HEK293 (cell line): ENCODE measurements around the gene ASCC2.

ENCODE experiments used
- BCL11A ChIP-seq: fragments of 450-650 bp; formaldehyde crosslinking; IDR thresholded peaks from 2 replicates; pipeline ENCODE4 v1.5.1; 2016; ENCODE audit warnings: low read depth, missing biosample characterization, missing genetic modification characterization
- BCL11B ChIP-seq: fragments of 450-650 bp; formaldehyde crosslinking; IDR thresholded peaks from 2 replicates; pipeline ENCODE4 v1.5.1; 2016; ENCODE audit warnings: low read depth, missing biosample characterization, missing genetic modification characterization
- GLI4 ChIP-seq: fragments of 450-650 bp; formaldehyde crosslinking; IDR thresholded peaks from 2 replicates; pipeline ENCODE4 v1.5.1; 2016; ENCODE audit warnings: missing biosample characterization, missing genetic modification characterization
- HOXD13 ChIP-seq: sonication (generic); formaldehyde crosslinking; IDR thresholded peaks from 2 replicates; pipeline ENCODE4 v1.8.0; 2022; ENCODE audit warnings: missing genetic modification reagents, borderline replicate concordance
- PRDM10 ChIP-seq: fragments of 450-650 bp; formaldehyde crosslinking; IDR thresholded peaks from 2 replicates; pipeline ENCODE4 v1.5.1; 2016; ENCODE audit warnings: missing biosample characterization, missing genetic modification characterization
- ZBTB17 ChIP-seq: fragments of 450-650 bp; formaldehyde crosslinking; IDR thresholded peaks from 2 replicates; pipeline ENCODE4 v1.5.1; 2016; ENCODE audit warnings: missing biosample characterization, missing genetic modification characterization
- ZNF121 ChIP-seq: fragments of 450-650 bp; formaldehyde crosslinking; IDR thresholded peaks from 2 replicates; pipeline ENCODE4 v1.5.1; 2016; ENCODE audit warnings: missing biosample characterization, missing genetic modification characterization
- ZNF157 ChIP-seq: fragments of 450-650 bp; formaldehyde crosslinking; IDR thresholded peaks from 2 replicates; pipeline ENCODE4 v1.5.1; 2016; ENCODE audit warnings: missing biosample characterization, missing genetic modification characterization
- ZNF239 ChIP-seq: fragments of 450-650 bp; formaldehyde crosslinking; IDR thresholded peaks from 2 replicates; pipeline ENCODE4 v1.5.1; 2016; ENCODE audit warnings: missing biosample characterization, missing genetic modification characterization
- ZNF26 ChIP-seq: fragments of 450-650 bp; formaldehyde crosslinking; IDR thresholded peaks from 2 replicates; pipeline ENCODE4 v1.5.1; 2016; ENCODE audit warnings: missing biosample characterization, missing genetic modification characterization
- ZNF274 ChIP-seq, 2 experiments: fragments of 200-500 bp in 1 of 2; fragments of 450-650 bp in 1 of 2; sonication (Bioruptor generic) in 1 of 2; formaldehyde crosslinking in 1 of 2; IDR thresholded peaks; 2 replicates each; pipeline versions ENCODE4 v1.5.1 to v1.6.1; 2014 to 2016; ENCODE audit warnings: borderline replicate concordance in 1 of 2, inconsistent platforms in 1 of 2, low read length in 1 of 2, missing biosample characterization in 1 of 2, missing genetic modification characterization in 1 of 2
- ZNF354C ChIP-seq: fragments of 450-650 bp; formaldehyde crosslinking; IDR thresholded peaks from 2 replicates; pipeline ENCODE4 v1.5.1; 2016; ENCODE audit warnings: missing biosample characterization, missing genetic modification characterization, low read depth, borderline replicate concordance
- ZNF394 ChIP-seq: fragments of 450-650 bp; formaldehyde crosslinking; IDR thresholded peaks from 2 replicates; pipeline ENCODE4 v1.5.1; 2016; ENCODE audit warnings: missing biosample characterization, missing genetic modification characterization, mild to moderate bottlenecking, moderate library complexity, borderline replicate concordance
- ZNF449 ChIP-seq: fragments of 450-650 bp; formaldehyde crosslinking; IDR thresholded peaks from 2 replicates; pipeline ENCODE4 v1.5.1; 2017; ENCODE audit warnings: missing biosample characterization, mild to moderate bottlenecking, missing genetic modification characterization, moderate library complexity
- ZNF488 ChIP-seq: fragments of 450-650 bp; formaldehyde crosslinking; IDR thresholded peaks from 2 replicates; pipeline ENCODE4 v1.5.1; 2016; ENCODE audit warnings: missing biosample characterization, missing genetic modification characterization
- ZNF555 ChIP-seq: fragments of 450-650 bp; formaldehyde crosslinking; conservative IDR thresholded peaks from 2 replicates; pipeline ENCODE4 v1.5.1; 2017; ENCODE audit warnings: missing biosample characterization, mild to moderate bottlenecking, missing genetic modification characterization, inconsistent platforms
- ZNF571 ChIP-seq: fragments of 450-650 bp; formaldehyde crosslinking; IDR thresholded peaks from 2 replicates; pipeline ENCODE4 v1.5.0; 2017; ENCODE audit warnings: missing biosample characterization, missing genetic modification characterization
- ZNF76 ChIP-seq: fragments of 450-650 bp; formaldehyde crosslinking; IDR thresholded peaks from 2 replicates; pipeline ENCODE4; 2016; ENCODE audit warnings: low read depth, missing biosample characterization, missing genetic modification characterization, borderline replicate concordance
- ZNF785 ChIP-seq: fragments of 450-650 bp; formaldehyde crosslinking; IDR thresholded peaks from 2 replicates; pipeline ENCODE4 v1.5.1; 2016; ENCODE audit warnings: missing biosample characterization, missing genetic modification characterization
- ZNF830 ChIP-seq: fragments of 450-650 bp; IDR thresholded peaks from 2 replicates; pipeline ENCODE4 v1.5.0; 2018; ENCODE audit warnings: missing biosample characterization, missing genetic modification characterization, low read depth, mild to moderate bottlenecking, moderate library complexity
- ZNF843 ChIP-seq: fragments of 450-650 bp; formaldehyde crosslinking; IDR thresholded peaks from 2 replicates; pipeline ENCODE4 v1.5.1; 2016; ENCODE audit warnings: missing biosample characterization, missing genetic modification characterization
- ZSCAN5A ChIP-seq: fragments of 450-650 bp; formaldehyde crosslinking; IDR thresholded peaks from 2 replicates; pipeline ENCODE4 v1.5.1; 2016; ENCODE audit warnings: missing biosample characterization, missing genetic modification characterization

Gene ASCC2

GRCh38 chr22:29883045-29883774, 45.1 kb upstream of the ASCC2 start, which contains the start of gene MTMR3 (continued):
- TF ChIP-seq ZNF239 (no peak), ZNF488 (tag by site-specific recombination) (no peak), ZNF785 (peak; percentile 72; the same call in 1 of the 2 replicates), ZNF571 (tag by site-specific recombination) (no peak), ZNF394 (tag by site-specific recombination) (peak; percentile 84), BCL11B (no peak), ZNF274 (IDR thresholded peaks at IDR 0.05; ENCODE audit: low read length) (no peak), ZNF274 (tag by site-specific recombination; IDR thresholded peaks at IDR 0.05; ENCODE audit: borderline replicate concordance) (no peak), GLI4 (tag by site-specific recombination) (no peak), ZNF449 (0 out of 2 replicates have a peak, but pooled peaks have one; percentile 11), ZSCAN5A (tag by site-specific recombination) (no peak; the same call in 1 of the 2 replicates), ZNF26 (tag by site-specific recombination) (no peak), ZNF830 (tag by site-specific recombination) (no peak), ZNF121 (no peak), HOXD13 (CRISPR knock-in tag) (0 out of 2 replicates have a peak, but pooled peaks have one; percentile 42), ZNF76 (tag by site-specific recombination) (peak; percentile 42; the same call in 1 of the 2 replicates), ZNF157 (tag by site-specific recombination) (no peak), ZNF354C (tag by site-specific recombination) (no peak), ZBTB17 (tag by site-specific recombination) (no peak), PRDM10 (no peak; the same call in 1 of the 2 replicates), ZNF843 (0 out of 2 replicates have a peak, but pooled peaks have one; percentile 14), ZNF555 (no peak), BCL11A (peak; percentile 58; the same call in 1 of the 2 replicates)
- TF ChIP-seq, all 188 proteins: peak for 49
